SK-N-SH (cell line): ENCODE measurements around the gene CSPG4.

Experiments used
- CTCF ChIP-seq: fragments of 200-600 bp; sonication (generic); IDR thresholded peaks from 2 replicates; pipeline ENCODE4 v1.6.1; 2017; ENCODE audit warnings: antibody characterized with exemption, mild to moderate bottlenecking, moderate library complexity
- POLR2AphosphoS5 ChIP-seq: IDR thresholded peaks from 2 replicates; pipeline ENCODE4 v1.6.1; 2012; ENCODE audit warnings: low read depth, low read length
- REST ChIP-seq: IDR thresholded peaks from 2 replicates; pipeline ENCODE4 v1.6.1; 2012; ENCODE audit warnings: mild to moderate bottlenecking, low read depth, low read length, moderate library complexity
- RFX5 ChIP-seq: IDR thresholded peaks from 2 replicates; pipeline ENCODE4 v1.6.1; 2012; ENCODE audit warnings: mild to moderate bottlenecking, improper control_type of control experiment, low read length

- TF ChIP-seq CTCF (no peak), REST (no peak), RFX5 (no peak), POLR2AphosphoS5 (no peak)
Observed at GRCh38 chr15:75682181-75683135, 30.2 kb downstream of the CSPG4 start.
